Esophagus muscularis mucosa (tissue), 3 donors: ENCODE measurements around the gene ATP4A.

Source experiments
- POLR2AphosphoS5 ChIP-seq, 2 donors: sonication (generic); formaldehyde crosslinking; IDR thresholded peaks; one replicate each; pipeline ENCODE4 v1.6.1; 2017; ENCODE audit warnings: antibody characterized with exemption in 2 of 2
- TF ChIP-seq, protein P1 (sequence below), 3 experiments: fragments of 200-600 bp in 2 of 3; fragments of 450-650 bp in 1 of 3; sonication (generic) in 2 of 3; IDR thresholded peaks; one replicate each; pipeline ENCODE4 v1.5.1; 2017 to 2019; ENCODE audit warnings: antibody characterized with exemption in 3 of 3, mild to moderate bottlenecking in 2 of 3, moderate library complexity in 1 of 3

DNA sequence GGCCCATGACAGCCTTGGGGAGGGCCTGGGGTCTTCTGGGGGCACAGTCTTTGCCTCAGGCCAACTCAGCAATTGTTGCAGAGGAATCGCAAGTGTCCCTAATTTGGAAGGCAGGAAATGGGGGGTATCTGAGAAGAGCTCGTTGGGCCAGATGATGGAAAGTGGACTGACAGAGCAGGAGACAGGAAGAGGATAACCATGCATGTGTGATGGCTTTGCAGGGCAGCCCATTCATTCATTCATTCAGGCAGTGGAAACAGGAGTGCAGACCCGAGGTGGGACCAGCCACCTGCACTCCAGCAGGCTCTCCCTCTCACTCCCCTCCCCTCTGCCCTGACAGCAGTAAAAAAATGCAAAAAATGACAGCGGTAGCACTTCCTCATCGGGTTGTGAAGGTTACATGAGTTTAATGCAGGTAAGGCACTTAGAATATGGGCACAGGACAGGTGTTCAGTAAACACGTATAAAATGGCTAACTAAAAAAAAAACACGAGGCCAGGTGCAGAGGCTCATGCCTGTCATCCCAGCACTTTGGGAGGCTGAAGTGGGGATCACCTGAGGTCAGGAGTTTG lies 23.0 kb downstream of the ATP4A start:
- no peak for TF ChIP-seq POLR2AphosphoS5 (IDR thresholded peaks at IDR 0.05)
- TF ChIP-seq, protein P1, sequence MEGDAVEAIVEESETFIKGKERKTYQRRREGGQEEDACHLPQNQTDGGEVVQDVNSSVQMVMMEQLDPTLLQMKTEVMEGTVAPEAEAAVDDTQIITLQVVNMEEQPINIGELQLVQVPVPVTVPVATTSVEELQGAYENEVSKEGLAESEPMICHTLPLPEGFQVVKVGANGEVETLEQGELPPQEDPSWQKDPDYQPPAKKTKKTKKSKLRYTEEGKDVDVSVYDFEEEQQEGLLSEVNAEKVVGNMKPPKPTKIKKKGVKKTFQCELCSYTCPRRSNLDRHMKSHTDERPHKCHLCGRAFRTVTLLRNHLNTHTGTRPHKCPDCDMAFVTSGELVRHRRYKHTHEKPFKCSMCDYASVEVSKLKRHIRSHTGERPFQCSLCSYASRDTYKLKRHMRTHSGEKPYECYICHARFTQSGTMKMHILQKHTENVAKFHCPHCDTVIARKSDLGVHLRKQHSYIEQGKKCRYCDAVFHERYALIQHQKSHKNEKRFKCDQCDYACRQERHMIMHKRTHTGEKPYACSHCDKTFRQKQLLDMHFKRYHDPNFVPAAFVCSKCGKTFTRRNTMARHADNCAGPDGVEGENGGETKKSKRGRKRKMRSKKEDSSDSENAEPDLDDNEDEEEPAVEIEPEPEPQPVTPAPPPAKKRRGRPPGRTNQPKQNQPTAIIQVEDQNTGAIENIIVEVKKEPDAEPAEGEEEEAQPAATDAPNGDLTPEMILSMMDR (IDR thresholded peaks at IDR 0.05): no peak
